Measurements from ENCODE around the gene ATP9A.

DNA sequence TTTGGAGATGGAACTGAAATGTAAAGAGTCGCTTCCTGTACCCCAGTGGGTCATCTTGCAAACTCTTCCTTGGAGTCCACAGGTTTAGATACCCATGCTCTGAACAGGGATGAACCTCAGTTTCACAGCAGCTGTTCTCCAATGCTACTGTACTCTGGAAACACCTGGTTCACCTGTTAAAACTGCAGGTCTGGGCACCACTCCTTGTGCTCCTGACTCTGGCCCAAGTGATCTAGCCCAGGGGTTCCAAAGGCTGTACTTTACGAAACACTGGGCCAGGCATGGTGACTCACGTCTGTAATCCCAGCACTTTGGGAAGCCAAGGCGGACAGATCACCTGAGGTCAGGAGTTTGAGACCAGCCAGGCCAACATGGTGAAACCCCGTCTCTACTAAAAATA, 102.1 kb downstream of the ATP9A start:
- no peak for TF ChIP-seq CTCF (conservative IDR thresholded peaks at IDR 0.05; ENCODE audit: low read depth, low read length)
- TF ChIP-seq MAFK (IDR thresholded peaks at IDR 0.05; ENCODE audit: low read depth, low read length) = no peak
- no peak for TF ChIP-seq MAZ (IDR thresholded peaks at IDR 0.05; ENCODE audit: borderline replicate concordance, low read depth, low read length)
- TF ChIP-seq POLR2A (IDR thresholded peaks at IDR 0.05; ENCODE audit: low read depth, low read length) = no peak
- TF ChIP-seq, protein P1, sequence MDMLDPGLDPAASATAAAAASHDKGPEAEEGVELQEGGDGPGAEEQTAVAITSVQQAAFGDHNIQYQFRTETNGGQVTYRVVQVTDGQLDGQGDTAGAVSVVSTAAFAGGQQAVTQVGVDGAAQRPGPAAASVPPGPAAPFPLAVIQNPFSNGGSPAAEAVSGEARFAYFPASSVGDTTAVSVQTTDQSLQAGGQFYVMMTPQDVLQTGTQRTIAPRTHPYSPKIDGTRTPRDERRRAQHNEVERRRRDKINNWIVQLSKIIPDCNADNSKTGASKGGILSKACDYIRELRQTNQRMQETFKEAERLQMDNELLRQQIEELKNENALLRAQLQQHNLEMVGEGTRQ (IDR thresholded peaks at IDR 0.05; ENCODE audit: low read depth, low read length) = no peak
